GM19351 (cell line): ENCODE data around the gene TSPAN9.

Source experiments
- ATAC-seq: cut with Tn5 transposase; IDR thresholded peaks from one replicate; pipeline ENCODE4 v1.9.1; 2021; ENCODE audit warnings: mild to moderate bottlenecking, moderate library complexity; ENCODE audit not compliant: unreplicated experiment

The TSPAN9 gene

DNA sequence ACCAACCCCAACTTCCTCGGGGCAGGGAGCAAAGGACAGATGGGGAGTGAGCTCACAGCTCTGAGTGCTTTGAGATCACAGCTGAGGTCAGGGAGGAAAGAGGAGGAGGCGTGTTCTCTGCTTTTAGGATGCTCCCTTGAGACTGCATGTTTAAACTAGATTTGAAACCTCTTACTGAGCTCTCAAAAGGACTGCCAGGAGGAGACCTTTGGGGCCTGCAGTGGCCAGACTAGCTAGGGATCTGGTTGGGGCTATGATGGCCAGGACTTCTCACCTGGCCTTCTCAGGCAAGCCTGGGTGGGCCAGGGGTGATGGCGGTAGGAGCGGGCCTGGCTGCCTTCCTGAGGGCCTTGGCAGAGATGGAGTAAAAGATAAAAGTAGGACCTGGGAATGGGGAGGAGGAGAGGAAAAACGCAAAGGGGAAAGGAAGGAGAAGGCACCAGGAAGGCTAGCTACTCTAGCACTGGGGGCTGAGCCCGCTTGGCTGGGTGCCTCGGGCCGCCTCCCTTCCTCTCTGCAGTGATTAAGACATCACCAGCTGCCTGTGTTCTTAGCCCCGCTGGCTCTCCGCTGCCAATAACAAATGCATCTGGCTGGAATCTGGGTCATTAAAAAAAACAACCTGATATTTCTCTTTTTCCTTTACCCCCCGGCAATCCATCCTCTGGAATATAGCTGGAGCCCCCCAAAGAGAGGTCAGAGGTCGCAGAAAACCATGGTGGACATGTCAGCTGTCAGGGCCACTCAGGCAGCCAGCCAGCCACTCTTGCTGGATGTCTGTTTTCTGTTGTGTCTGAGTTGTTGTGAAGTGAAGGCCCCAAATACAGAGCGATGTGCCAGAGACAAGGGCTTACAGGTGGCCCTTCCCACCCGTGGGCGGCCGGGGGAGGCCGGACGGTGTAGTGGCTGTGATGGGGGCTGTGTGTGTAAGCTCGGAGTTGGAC lies 141.3 kb downstream of the TSPAN9 start:
- ATAC-seq: no peak

DNA sequence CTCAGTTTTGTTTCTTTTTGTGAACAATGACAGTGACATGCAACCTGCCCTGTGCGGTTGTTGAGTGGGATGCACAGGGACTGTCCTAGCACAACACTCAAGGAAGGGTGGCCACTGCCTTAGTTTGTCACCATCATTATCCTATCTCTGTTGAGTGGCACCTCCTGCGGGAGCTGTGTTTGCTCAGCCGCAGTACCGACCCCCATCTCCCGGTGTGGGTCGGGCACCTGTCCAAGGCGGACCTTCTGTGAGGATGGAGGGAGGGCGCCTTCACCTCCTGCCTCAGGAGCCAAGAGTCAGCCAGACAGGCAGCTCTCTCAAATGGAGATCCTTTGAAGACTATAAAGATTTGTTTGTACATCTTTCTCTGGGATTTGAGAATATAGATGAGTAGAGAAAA lies 142.1 kb downstream of the TSPAN9 start:
- ATAC-seq: no peak

DNA sequence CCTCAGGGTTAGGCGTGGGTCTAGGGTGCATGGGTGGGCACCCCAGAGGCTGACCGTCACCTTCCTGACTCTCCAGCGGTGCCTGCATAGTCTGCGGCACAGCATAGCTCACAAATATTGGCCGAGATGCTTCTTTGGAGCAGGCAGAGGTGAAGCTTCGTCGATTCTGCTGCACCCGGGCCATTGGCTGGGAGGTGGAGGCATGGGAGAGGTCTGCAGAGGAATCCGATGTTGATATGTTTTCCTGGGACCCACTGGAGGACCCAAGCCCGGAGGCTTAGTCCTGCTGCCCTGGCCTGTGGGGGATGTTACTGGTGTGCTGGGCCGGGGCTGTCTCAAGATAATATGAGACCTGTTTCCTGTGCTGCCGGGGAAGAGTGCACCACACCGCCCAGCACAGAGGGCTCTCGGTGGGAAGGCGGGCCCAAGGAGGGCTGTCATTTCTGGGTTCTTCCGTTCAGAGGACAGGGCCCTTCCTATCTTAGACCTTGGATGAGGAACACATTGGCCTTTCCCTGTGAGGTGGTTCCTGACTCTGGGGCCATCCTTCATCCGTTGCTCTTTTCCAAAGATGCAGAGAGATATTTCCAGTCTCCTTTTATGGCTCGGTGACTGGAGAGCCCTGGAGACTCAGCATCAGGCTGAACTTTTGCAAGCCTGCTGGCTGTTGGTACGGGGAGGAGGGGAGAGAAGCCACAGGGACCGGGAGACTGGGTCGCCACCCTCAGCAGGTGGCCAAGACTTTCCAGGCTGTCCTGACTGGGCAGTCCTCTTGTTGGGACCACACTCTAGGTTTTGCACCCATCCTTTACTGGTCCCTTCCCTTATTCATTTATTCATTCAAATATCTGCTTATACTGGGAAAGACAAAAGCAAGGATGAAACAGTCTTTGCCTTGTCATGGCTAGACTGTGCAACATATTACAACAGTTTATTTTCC lies 143.5 kb downstream of the TSPAN9 start:
- no peak for ATAC-seq

GRCh38 chr12:3222306-3222705 lies 145.1 kb downstream of the TSPAN9 start:
- no peak for ATAC-seq

DNA sequence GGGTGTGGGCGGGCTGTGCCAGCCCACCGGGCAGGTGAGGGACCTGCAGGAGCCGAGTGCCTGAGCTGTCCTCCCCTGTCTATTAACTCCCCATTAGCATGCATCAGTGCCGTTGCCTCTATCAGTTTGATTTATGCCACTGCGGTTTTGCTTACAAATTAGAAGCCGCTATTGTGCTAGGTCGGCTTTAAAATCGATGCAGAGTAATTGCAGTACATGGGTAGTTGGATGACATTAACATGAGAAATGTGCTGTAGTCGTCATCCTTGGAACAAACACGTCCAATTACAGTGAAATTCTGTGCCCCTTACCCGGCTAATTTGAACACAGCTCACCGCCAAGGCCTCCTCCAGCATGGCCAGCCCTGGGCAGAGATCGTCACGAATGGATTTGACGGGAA lies 145.8 kb downstream of the TSPAN9 start:
- no peak for ATAC-seq

- ATAC-seq: no peak
Measured at GRCh38 chr12:3223601-3224529, 146.7 kb downstream of the TSPAN9 start.

- ATAC-seq: no peak
Measured at GRCh38 chr12:3224530-3224903, 147.3 kb downstream of the TSPAN9 start.

DNA sequence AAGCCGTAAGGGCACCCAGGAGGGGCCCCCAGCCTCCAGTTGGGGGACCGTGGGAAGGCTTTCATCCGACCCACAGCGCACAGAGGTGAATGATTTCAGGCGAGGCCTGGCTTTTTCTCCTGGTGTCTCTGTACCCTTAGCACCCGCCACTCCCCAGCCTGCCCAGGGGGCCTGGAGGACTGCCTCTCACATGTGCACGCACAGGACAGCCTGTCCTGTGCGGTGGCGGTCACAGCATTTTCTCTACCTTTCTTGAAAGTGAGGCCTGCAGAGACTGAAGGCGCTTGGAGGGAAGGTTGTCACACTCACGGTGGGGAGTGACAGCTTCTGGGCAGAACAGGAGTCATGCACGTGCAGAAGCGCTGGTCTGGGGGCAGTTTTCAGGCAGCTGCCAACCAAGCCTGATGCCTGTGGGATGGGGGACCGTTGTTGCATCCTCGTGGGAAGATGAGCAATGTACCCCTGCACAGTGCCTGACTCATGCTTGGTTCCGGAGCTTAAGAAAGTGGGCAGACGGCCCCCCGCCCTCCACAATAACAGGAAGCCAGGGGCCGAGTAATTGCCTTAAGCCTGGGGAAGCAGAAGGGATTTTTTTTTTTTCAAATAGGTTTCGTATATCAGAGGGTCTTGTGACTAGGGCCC lies 148.1 kb downstream of the TSPAN9 start:
- ATAC-seq: no peak

GRCh38 chr12:3225796-3226180 lies 148.6 kb downstream of the TSPAN9 start:
- ATAC-seq: no peak

GRCh38 chr12:3226264-3226663 lies 149.1 kb downstream of the TSPAN9 start:
- ATAC-seq: no peak

DNA sequence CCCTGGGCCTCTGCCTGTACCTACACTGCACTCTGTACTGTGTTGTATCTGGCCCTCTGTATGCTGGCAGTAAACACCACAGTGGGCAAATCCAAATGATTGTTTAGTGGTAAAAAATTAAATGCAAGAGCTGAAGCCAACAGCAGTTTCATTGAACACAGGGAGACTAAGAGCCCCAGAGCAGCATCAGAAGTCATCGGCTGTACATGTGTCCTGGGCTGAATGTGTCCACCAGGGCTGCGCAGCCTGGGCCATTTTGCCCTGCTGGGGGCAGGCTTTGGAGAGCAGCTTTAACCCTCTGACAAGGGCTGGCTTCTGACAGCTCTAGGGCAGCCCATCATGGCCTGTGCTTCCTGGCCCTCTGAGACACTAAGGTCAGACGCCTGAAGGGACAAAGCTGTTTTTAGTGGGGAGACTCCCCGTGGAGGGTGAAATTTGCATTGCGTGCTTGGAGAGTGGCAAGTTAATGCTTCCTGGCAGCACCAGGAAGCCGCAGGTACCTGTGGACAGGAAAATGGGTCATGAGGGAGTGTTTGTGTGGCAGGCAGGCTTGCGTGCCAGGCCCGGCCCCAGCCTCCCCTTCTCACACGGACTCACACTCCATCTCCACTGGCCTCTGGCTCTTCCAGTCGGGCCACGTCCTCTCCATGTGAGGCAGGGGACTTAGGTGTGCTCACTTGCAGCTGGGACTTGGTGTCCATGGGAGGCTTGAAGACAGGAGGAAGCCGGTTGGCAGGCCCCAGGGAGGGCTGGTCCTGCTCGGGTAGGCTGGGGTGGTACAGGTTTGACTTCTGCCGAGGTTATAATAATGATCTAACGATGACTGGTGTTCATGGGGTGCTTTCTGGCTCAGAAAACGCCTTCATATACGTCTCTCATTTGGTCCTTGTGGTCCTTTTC lies 150.1 kb downstream of the TSPAN9 start:
- ATAC-seq: no peak

- ATAC-seq: no peak
Measured at GRCh38 chr12:3228552-3228951, 151.4 kb downstream of the TSPAN9 start.

GRCh38 chr12:3229577-3229976 lies 152.4 kb downstream of the TSPAN9 start:
- ATAC-seq: no peak

DNA sequence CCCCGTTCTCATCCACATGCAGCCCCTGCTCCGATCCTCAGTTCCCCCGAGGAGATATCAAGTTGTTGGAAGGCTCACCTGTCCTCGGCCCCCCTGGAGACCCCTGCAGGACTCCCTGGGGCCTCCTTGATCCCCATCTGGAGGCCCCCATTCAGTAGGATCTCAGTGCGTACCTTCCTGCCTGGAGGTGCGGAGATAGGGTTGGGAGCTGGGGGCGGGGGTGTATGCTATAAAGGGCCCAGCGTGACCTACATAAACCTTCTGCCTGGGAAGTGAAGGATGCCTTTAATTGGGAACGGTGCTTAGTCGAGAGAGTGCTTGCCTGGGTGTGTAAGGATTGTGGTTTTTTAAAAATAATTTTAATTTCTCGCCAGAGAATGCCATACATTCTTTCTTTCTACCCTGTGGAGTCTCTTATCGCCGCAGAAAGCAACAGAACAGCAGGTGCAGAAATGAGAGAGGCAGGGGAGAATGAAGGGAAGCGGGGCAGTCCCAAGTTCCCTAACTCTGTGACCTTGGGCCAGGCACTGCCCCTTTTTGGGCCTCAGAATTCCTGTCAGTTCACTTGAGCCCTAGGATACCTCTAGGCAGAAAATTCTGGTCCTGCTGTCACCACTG lies 153.7 kb downstream of the TSPAN9 start:
- no peak for ATAC-seq

- ATAC-seq: no peak
Measured at GRCh38 chr12:3231399-3231876, 154.3 kb downstream of the TSPAN9 start.

- no peak for ATAC-seq
Measured at GRCh38 chr12:3233797-3234196, 156.6 kb downstream of the TSPAN9 start.

DNA sequence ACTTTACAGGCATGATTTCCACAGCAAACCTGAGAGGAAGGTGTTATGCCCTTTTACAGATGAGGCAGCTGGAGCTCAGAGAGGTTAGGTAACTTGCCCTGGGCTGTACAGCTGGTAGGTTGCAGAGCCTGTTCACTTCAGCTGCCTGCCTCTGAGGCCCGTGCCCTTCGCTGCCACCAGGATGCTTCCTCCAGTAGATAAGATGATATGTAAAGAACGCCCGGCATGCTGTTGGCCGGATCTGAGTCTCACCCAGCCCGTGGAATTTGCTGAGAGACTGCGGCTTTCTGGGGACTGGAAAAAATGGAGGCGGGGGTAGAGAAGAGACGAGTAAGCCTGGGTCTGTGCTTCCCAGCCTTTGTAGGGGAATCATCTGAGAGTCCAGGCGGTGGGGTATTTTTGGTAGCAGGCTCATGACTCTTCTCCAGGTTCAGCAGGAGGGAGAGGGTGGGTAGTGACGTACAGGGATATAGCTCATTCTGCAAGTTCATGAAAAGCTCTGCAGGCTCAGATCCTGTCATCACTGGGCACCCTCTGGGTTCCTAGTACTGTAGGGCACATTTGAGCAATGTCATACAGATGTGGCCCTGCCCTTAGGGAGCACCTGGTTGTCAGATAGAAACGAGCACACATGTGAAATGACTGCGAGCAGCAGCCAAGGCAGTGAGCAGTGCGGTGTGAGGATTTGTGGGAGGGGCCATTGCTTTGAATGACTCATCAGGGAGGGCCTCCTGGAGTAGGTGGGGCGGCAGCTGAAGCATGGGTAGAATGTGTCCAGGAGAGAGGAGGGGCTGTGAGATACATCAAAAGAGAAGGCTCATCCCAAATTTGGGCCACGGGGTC lies 159.4 kb downstream of the TSPAN9 start:
- no peak for ATAC-seq

GRCh38 chr12:3238196-3238595 lies 161.0 kb downstream of the TSPAN9 start:
- ATAC-seq: no peak
